Measurements from ENCODE around the gene SLC52A3. TPM values are rescaled to one million over a fixed set of nuclear protein-coding genes. Genes with fewer than 3 reads are reported as not detected.
"Not testable (repeated sequence)": the region's sequence is repeated elsewhere in the genome, so short reads cannot be mapped to it uniquely, and the experiment has no call there.

Gene SLC52A3
- total RNA-seq: 0.25 to 0.36 TPM (median 0.29 TPM) in 3 replicates

DNA sequence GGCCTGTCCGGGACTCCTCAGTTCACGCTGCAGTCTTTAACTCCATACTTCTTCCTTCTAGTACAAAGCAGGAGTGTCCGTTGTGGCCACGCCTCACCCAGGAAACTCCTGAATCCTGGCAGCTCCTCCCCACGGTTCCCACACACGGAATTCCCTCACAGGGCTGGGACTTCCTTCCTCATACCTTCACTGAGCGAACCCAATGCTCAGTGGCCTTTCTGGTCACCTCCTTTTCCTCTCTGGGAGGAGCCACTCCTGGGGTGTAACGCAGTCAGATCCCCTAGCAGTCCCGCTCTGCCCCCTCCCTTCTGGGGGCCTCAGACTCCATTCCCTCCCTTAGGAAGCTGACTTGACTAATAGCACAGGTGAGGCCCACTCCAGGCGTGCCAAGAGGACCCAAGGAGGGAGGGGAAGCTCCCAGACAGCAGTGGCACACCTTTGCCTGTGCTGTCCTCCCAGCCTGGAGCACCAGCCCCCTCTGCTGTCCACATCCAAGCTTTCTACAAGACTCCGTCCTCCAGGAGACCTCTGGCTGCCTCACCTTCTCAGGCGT is at the start of gene SLC52A3:
SLC52A3 (minus strand) TSS at position 75 of the 553 bp plus-strand sequence. CDS start 2,726 bp downstream, outside the sequence.
- no peaks in the 10 kb centered on the region for H3K9me3 Mint-ChIP-seq
- H3K27ac Mint-ChIP-seq: peak within 1 kb of the TSS; percentile 32
- H3K27me3 Mint-ChIP-seq (ENCODE audit: low read depth): peaks cover 11% of the 10 kb centered on the region
- no peaks in the 10 kb centered on the region for H3K36me3 Mint-ChIP-seq
- H3K4me1 Mint-ChIP-seq: peaks cover 5% of the 10 kb centered on the region
- DNase-seq (ENCODE audit: low spot score in 2 of 2, unreplicated experiment in 2 of 2): no peak
- H3K4me3 Mint-ChIP-seq: no peak within 1 kb of the TSS
- TF ChIP-seq, protein P1, sequence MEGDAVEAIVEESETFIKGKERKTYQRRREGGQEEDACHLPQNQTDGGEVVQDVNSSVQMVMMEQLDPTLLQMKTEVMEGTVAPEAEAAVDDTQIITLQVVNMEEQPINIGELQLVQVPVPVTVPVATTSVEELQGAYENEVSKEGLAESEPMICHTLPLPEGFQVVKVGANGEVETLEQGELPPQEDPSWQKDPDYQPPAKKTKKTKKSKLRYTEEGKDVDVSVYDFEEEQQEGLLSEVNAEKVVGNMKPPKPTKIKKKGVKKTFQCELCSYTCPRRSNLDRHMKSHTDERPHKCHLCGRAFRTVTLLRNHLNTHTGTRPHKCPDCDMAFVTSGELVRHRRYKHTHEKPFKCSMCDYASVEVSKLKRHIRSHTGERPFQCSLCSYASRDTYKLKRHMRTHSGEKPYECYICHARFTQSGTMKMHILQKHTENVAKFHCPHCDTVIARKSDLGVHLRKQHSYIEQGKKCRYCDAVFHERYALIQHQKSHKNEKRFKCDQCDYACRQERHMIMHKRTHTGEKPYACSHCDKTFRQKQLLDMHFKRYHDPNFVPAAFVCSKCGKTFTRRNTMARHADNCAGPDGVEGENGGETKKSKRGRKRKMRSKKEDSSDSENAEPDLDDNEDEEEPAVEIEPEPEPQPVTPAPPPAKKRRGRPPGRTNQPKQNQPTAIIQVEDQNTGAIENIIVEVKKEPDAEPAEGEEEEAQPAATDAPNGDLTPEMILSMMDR (IDR thresholded peaks at IDR 0.05; ENCODE audit: unreplicated experiment): no peak

DNA sequence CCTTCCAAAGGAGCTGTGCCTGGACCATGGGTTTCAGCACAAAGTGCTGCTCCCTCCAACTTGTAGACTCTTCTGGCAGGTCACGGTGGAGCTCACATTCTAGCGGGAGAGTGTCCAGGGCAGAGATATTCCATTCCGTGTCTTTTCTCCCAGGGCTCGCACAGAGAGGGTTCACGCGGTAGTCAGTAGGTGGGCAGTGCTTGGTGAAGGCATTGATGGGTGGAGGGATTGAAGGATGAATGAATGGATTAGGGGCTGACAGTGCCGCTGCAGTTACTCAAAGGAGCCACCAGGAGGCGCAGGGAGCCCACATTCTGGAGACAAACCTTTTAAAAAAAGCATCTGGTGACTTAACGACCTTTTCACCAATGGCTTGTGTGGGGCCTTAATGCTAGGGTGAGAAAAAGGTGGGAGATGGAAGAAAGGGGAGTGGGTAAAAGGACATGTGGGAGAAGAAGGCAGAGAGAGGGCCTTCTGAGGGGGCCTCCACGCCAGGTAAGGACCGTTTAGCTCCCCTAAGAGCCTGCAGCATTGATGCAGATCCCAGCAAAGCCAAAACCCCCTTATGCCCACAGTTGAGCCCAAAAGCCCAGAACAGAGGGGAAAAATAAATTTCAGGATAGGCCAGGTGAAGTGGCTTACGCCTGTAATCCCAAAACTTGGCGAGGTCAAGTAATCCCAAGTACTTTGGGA is 47.8 kb upstream of the SLC52A3 start:
- Mint-ChIP-seq H3K9me3 (no peaks in the 10 kb centered on the region), H3K36me3 (no peaks in the 10 kb centered on the region), H3K27ac (no peak overlapping the region), H3K27me3 (ENCODE audit: low read depth) (peaks cover 7% of the 10 kb centered on the region), H3K4me3 (no peak overlapping the region), H3K4me1 (peaks cover 15% of the 10 kb centered on the region)
- TF ChIP-seq, protein P1 (IDR thresholded peaks at IDR 0.05; ENCODE audit: unreplicated experiment): peak; percentile 95
- DNase-seq (ENCODE audit: low spot score in 2 of 2, unreplicated experiment in 2 of 2): peak in 1 of 2 experiments; percentile 68

GRCh38 chr20:815226-815625 is 46.9 kb upstream of the SLC52A3 start:
- TF ChIP-seq, protein P1 (IDR thresholded peaks at IDR 0.05; ENCODE audit: unreplicated experiment): no peak
- DNase-seq (ENCODE audit: low spot score in 2 of 2, unreplicated experiment in 2 of 2): no peak
- no peaks in the 10 kb centered on the region for H3K9me3 Mint-ChIP-seq
- peaks cover 15% of the 10 kb centered on the region for H3K4me1 Mint-ChIP-seq
- no peak overlapping the region for H3K4me3 Mint-ChIP-seq
- peaks cover 7% of the 10 kb centered on the region for H3K27me3 Mint-ChIP-seq (ENCODE audit: low read depth)
- no peaks in the 10 kb centered on the region for H3K36me3 Mint-ChIP-seq
- H3K27ac Mint-ChIP-seq: no peak overlapping the region

DNA sequence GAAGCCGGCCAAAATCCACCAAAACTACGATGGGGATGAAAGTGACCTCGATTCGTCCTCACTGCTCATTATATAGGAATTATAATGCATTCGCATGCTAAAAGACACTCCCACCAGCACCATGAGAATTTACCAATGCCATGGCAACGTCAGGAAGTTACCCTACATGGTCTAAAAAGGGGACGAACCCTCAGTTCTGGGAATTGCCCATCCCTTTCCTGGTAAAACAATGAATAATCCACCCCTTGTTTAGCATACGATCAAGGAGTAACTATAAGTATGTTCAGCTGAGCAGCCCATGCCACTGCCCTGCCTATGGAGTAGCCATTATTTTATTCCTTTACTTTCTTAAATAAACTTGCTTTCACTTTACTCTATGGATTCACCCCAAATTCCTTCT is 45.1 kb upstream of the SLC52A3 start:
- Mint-ChIP-seq H3K4me3 (no peak overlapping the region), H3K9me3 (peaks cover 12% of the 10 kb centered on the region), H3K27me3 (ENCODE audit: low read depth) (peaks cover 10% of the 10 kb centered on the region), H3K4me1 (peaks cover 15% of the 10 kb centered on the region), H3K27ac (no peak overlapping the region), H3K36me3 (no peaks in the 10 kb centered on the region)
- no peak for DNase-seq (ENCODE audit: low spot score in 2 of 2, unreplicated experiment in 2 of 2)
- TF ChIP-seq, protein P1 (IDR thresholded peaks at IDR 0.05; ENCODE audit: unreplicated experiment): no peak

DNA sequence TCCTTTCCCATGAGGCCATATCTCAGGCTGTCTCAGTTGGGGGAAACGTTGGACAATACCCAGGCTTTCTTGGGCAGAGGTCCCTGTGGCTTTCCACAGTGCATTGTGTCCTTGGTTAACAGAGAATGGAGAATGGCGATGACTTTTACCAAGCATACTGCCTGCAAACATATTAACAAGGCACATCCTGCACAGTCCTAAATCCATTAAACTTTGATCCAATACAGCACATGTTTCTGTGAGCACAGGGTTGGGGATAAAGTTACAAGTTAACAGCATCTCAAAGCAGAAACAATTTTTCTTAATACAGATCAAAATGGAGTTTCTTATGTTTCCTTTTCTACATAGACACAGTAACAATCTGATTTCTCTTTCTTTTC is 44.1 kb upstream of the SLC52A3 start:
- H3K27me3 Mint-ChIP-seq (ENCODE audit: low read depth); H3K36me3 Mint-ChIP-seq; DNase-seq (ENCODE audit: low spot score in 2 of 2, unreplicated experiment in 2 of 2); H3K4me3 Mint-ChIP-seq: not testable (repeated sequence)
- Mint-ChIP-seq H3K9me3 (peaks cover 16% of the 10 kb centered on the region), H3K27ac (peak overlapping the region; percentile 65), H3K4me1 (peaks cover 15% of the 10 kb centered on the region)

- not testable (repeated sequence) for H3K4me3 Mint-ChIP-seq; DNase-seq (ENCODE audit: low spot score in 2 of 2, unreplicated experiment in 2 of 2); H3K36me3 Mint-ChIP-seq; H3K27me3 Mint-ChIP-seq (ENCODE audit: low read depth)
- Mint-ChIP-seq H3K9me3 (peaks cover 16% of the 10 kb centered on the region), H3K4me1 (peaks cover 15% of the 10 kb centered on the region), H3K27ac (peak overlapping the region; percentile 84)
Measured at GRCh38 chr20:811776-812434, 43.6 kb upstream of the SLC52A3 start.

Measured in mesothelial cell of epicardium (in vitro differentiated cells).